Vagina (tissue), 2 donors: ENCODE measurements around the gene TELO2. TPM values are rescaled to one million over a fixed set of nuclear protein-coding genes. Genes with fewer than 3 reads are reported as not detected.

Experiments
- DNase-seq, 2 donors: peaks; one replicate each; pipeline ENCODE4 v3.0.0-alpha.2; 2017; ENCODE audit errors: extremely low spot score in 2 of 2
- H3K27ac ChIP-seq: fragments of 200-600 bp; sonication (generic); one replicate; pipeline ENCODE4 v1.5.1; 2019
- H3K27me3 ChIP-seq: fragments of 200-600 bp; sonication (generic); one replicate; pipeline ENCODE4 v1.5.1; 2019
- H3K36me3 ChIP-seq, 2 donors: fragments of 200-600 bp; sonication (generic); one replicate each; pipeline ENCODE4 v1.5.1; 2017 to 2019
- H3K4me1 ChIP-seq: fragments of 200-600 bp; sonication (generic); one replicate; pipeline ENCODE4 v1.5.1; 2019
- H3K4me3 ChIP-seq, 2 donors: fragments of 200-600 bp; sonication (generic); 1 replicate in 1 of 2; 2 replicates in 1 of 2; pipeline ENCODE4 v1.5.1; 2016 to 2019
- H3K9me3 ChIP-seq: fragments of 200-600 bp; sonication (generic); one replicate; pipeline ENCODE4 v1.5.1; 2019
- CTCF ChIP-seq, 3 experiments: fragments of 450-650 bp in 2 of 3; fragments of 200-600 bp in 1 of 3; sonication (generic) in 1 of 3; IDR thresholded peaks; one replicate each; pipeline ENCODE4 v1.5.1; 2017 to 2019; ENCODE audit warnings: antibody characterized with exemption in 3 of 3, mild to moderate bottlenecking in 2 of 3, moderate library complexity in 2 of 3
- POLR2A ChIP-seq, 2 donors: fragments of 450-650 bp; IDR thresholded peaks; one replicate each; pipeline ENCODE4 v1.6.1; 2017; ENCODE audit warnings: antibody characterized with exemption in 2 of 2, mild to moderate bottlenecking in 2 of 2, moderate library complexity in 2 of 2
- POLR2AphosphoS5 ChIP-seq, 2 donors: sonication (generic); formaldehyde crosslinking; IDR thresholded peaks; one replicate each; pipeline ENCODE4 v1.9.0; 2017; ENCODE audit warnings: antibody characterized with exemption in 2 of 2, mild to moderate bottlenecking in 2 of 2, low read depth in 1 of 2; ENCODE audit not compliant: insufficient read depth in 1 of 2
- intact Hi-C: fragments of 100-400 bp; cut with DNase I; formaldehyde crosslinking; loops from one replicate; pipeline ENCODE4 v1.15.1; 2023
- total RNA-seq: library from RNA; depleted of rRNA; stranded (reverse); fragments of >200 nt; gene quantifications from one replicate; pipeline ENCODE4 v1.2.3, GENCODE V29; 2016

TELO2 gene
- total RNA-seq, 1 donor from 2014 or later: 23.8 TPM

DNA sequence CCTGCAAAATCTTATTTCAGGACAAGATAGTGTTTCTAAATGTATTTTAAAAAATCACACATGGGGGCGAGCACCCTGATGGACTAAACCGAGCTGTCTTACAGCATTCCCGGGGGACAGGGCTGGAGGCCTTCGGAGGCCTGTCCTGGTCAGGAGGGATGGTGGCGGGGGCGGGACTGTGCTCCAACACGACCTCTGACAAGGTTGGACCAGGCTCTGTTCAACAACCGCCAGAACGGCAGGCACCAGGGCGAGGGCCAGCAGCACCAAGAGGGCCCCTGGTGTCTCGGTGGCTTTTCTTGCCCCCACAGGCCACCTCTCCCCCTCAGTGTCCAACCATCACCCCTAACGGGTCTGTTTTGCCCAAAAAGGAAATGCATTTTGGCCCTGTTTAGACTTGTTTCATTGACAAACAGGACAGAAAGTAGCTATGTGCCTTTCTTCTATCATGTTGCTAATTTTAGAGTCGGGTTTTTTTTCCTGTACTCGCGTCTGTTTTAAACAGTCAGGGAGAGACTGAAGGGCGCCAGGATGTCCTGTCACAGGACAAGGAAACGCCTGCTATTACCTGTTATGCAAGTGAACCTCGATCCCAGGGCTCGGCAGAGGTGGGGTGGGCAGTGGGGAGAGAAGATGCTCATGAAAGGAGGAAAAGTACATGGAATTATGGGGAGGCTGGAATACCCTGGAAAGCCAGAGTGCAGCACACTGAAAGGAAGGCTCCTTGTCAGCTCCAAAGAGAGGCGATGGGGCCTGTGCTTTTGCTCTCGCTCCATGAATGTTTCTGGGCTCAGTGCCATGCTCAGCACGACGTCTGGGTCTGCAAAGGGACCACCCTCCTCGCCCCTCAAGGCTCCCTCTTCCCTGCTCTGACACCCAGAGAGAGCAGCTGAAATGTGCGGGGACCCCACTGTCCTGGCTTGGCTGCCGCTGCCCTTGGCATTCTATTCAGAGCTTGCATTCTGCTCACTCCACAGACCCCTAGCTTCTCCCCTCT, 52.2 kb downstream of the TELO2 start:
- Histone ChIP-seq H3K9me3 (no peaks in the 10 kb centered on the region), H3K4me1 (peaks cover 87% of the 10 kb centered on the region), H3K4me3 (no peak overlapping the region), H3K36me3 (peaks cover 0 to 23% of the 10 kb centered on the region in 2 donors), H3K27ac (peak overlapping the region; percentile 56), H3K27me3 (no peaks in the 10 kb centered on the region)
- TF ChIP-seq POLR2A (IDR thresholded peaks at IDR 0.05): no peak
- TF ChIP-seq POLR2AphosphoS5 (IDR thresholded peaks at IDR 0.05; ENCODE audit: insufficient read depth in 1 of 2, low read depth in 1 of 2): peak; percentile 41 to 84
- intact Hi-C loops: loop anchor here (2.0 to 10.0 kb wide), 3 partner anchors 13 to 67 kb away; partner anchors contain the start of genes CRAMP1, IFT140, TELO2 and TMEM204
- no peak for DNase-seq

DNA sequence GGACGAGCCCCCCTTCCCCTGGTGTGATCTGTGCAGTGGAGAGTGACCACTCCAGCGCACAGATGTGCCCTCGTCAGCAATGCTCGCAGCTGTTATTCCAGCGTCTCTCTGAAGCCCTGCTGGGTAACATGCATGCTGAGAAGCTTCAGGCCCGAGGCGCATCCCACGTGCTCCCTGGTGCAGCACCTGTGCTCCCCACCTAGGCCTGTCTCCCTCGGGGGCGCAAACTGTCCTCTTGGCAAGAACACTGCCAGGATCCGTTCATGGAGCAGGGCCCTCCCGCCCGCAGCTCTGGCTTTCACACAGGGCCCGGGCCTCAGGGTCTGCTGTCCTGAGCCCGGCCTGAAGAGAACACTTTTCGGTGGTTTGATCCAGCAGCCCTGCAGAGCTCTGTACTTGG, 53.3 kb downstream of the TELO2 start:
- Histone ChIP-seq H3K4me3 (no peak overlapping the region), H3K27me3 (no peaks in the 10 kb centered on the region), H3K4me1 (peaks cover 96% of the 10 kb centered on the region), H3K36me3 (peaks cover 0 to 20% of the 10 kb centered on the region in 2 donors), H3K27ac (no peak overlapping the region), H3K9me3 (no peaks in the 10 kb centered on the region)
- DNase-seq: no peak
- TF ChIP-seq POLR2AphosphoS5 (IDR thresholded peaks at IDR 0.05; ENCODE audit: insufficient read depth in 1 of 2, low read depth in 1 of 2) (no peak), CTCF (IDR thresholded peaks at IDR 0.05) (no peak), POLR2A (IDR thresholded peaks at IDR 0.05) (no peak)
- intact Hi-C loops: loop anchor here (2.0 to 10.0 kb wide), 3 partner anchors 14 to 66 kb away; partner anchors contain the start of genes CRAMP1, IFT140, TELO2 and TMEM204

- peaks cover 80% of the 10 kb centered on the region for H3K4me1 ChIP-seq
These were observed 55.1 kb downstream of the TELO2 start for GRCh38 chr16:1548233-1548632.

DNA sequence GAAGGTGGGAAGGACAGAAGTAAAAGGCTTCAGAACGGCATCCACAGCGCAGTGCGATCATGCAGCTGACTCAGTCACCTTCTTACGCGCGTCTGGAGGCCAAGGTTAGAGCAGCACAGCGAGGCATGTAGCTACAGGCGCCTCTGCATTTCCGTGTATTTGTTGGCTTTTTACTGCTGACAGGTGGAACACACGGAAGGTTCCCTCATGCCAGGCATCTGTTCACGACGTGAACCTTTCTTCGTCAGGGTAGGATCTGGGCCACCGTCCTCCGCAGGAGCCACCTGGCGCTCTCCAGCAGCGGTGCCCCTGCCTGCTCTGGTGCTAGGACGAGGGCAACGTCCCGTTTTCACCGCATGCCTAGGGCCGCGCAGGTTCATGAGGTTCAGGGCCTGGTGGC, 55.6 kb downstream of the TELO2 start:
- intact Hi-C loops: loop anchor here (5.0 to 10.0 kb wide), 2 partner anchors 54 to 64 kb away; partner anchors contain the start of genes CRAMP1, IFT140 and TELO2
- peaks cover 75% of the 10 kb centered on the region for H3K4me1 ChIP-seq

More at GRCh38 chr16:1548233-1548632, 55.1 kb downstream of the TELO2 start:
- no peak for DNase-seq
- no peaks in the 10 kb centered on the region for H3K27me3 ChIP-seq
- intact Hi-C loops: loop anchor here (5.0 to 10.0 kb wide), 2 partner anchors 53 to 64 kb away; partner anchors contain the start of genes CRAMP1, IFT140 and TELO2
- no peaks in the 10 kb centered on the region for H3K9me3 ChIP-seq
- no peak overlapping the region for H3K27ac ChIP-seq
- H3K36me3 ChIP-seq: peaks cover 0 to 20% of the 10 kb centered on the region in 2 donors
- TF ChIP-seq POLR2AphosphoS5 (IDR thresholded peaks at IDR 0.05; ENCODE audit: insufficient read depth in 1 of 2, low read depth in 1 of 2) (no peak), POLR2A (IDR thresholded peaks at IDR 0.05) (no peak)
- H3K4me3 ChIP-seq: no peak overlapping the region

GRCh38 chr16:1550069-1550468, 56.9 kb downstream of the TELO2 start:
- Histone ChIP-seq H3K36me3 (peaks cover 0 to 27% of the 10 kb centered on the region in 2 donors), H3K27ac (no peak overlapping the region), H3K9me3 (no peaks in the 10 kb centered on the region), H3K27me3 (no peaks in the 10 kb centered on the region), H3K4me3 (no peak overlapping the region), H3K4me1 (peaks cover 62% of the 10 kb centered on the region)
- intact Hi-C loops: no loop called here
- TF ChIP-seq CTCF (IDR thresholded peaks at IDR 0.05): no peak
- no peak for TF ChIP-seq POLR2AphosphoS5 (IDR thresholded peaks at IDR 0.05; ENCODE audit: insufficient read depth in 1 of 2, low read depth in 1 of 2)
- TF ChIP-seq POLR2A (IDR thresholded peaks at IDR 0.05): no peak
- no peak for DNase-seq

More for the DNA sequence above, 55.6 kb downstream of the TELO2 start:
- no peak for DNase-seq
- Histone ChIP-seq H3K4me3 (no peak overlapping the region), H3K36me3 (peaks cover 0 to 20% of the 10 kb centered on the region in 2 donors), H3K27me3 (no peaks in the 10 kb centered on the region), H3K9me3 (no peaks in the 10 kb centered on the region), H3K27ac (no peak overlapping the region)
- TF ChIP-seq POLR2A (IDR thresholded peaks at IDR 0.05) (no peak), POLR2AphosphoS5 (IDR thresholded peaks at IDR 0.05; ENCODE audit: insufficient read depth in 1 of 2, low read depth in 1 of 2) (peak; percentile 45 to 79)

- DNase-seq: no peak
- Histone ChIP-seq H3K4me1 (peaks cover 56% of the 10 kb centered on the region), H3K36me3 (peaks cover 0 to 30% of the 10 kb centered on the region in 2 donors), H3K4me3 (no peak overlapping the region), H3K9me3 (no peaks in the 10 kb centered on the region), H3K27me3 (no peaks in the 10 kb centered on the region), H3K27ac (no peak overlapping the region)
- intact Hi-C loops: no loop called here
- TF ChIP-seq CTCF (IDR thresholded peaks at IDR 0.05) (no peak), POLR2AphosphoS5 (IDR thresholded peaks at IDR 0.05; ENCODE audit: insufficient read depth in 1 of 2, low read depth in 1 of 2) (no peak), POLR2A (IDR thresholded peaks at IDR 0.05) (no peak)
These were observed 57.5 kb downstream of the TELO2 start for GRCh38 chr16:1550696-1551095.
